Memory B cell (primary cell): ENCODE results near the gene PCNX3.

Experiments used
- ATAC-seq: fragments of 150-1000 bp; cut with Tn5 transposase; 2 replicates; pipeline ENCODE4 v1.10.0; 2021; ENCODE audit warnings: low read depth, mild to moderate bottlenecking, moderate library complexity
- DNase-seq, 2 donors: peaks; one replicate each; pipeline ENCODE4 v3.0.0; 2022; ENCODE audit warnings: low spot score in 2 of 2
- H3K27ac Mint-ChIP-seq: one replicate; pipeline ENCODE4 v1.8.0; 2022; ENCODE audit warnings: mild to moderate bottlenecking, moderate library complexity, mixed read lengths
- H3K27me3 Mint-ChIP-seq: one replicate; pipeline ENCODE4 v1.8.0; 2022; ENCODE audit warnings: mixed read lengths
- H3K36me3 Mint-ChIP-seq: one replicate; pipeline ENCODE4 v1.8.0; 2022; ENCODE audit warnings: mild to moderate bottlenecking, mixed read lengths
- H3K4me1 Mint-ChIP-seq: one replicate; pipeline ENCODE4 v1.8.0; 2022; ENCODE audit warnings: mixed read lengths
- H3K4me3 Mint-ChIP-seq: one replicate; pipeline ENCODE4 v1.8.0; 2022; ENCODE audit warnings: mild to moderate bottlenecking, moderate library complexity, mixed read lengths
- H3K9me3 Mint-ChIP-seq: one replicate; pipeline ENCODE4 v1.8.0; 2022; ENCODE audit warnings: mixed read lengths

PCNX3 gene

DNA sequence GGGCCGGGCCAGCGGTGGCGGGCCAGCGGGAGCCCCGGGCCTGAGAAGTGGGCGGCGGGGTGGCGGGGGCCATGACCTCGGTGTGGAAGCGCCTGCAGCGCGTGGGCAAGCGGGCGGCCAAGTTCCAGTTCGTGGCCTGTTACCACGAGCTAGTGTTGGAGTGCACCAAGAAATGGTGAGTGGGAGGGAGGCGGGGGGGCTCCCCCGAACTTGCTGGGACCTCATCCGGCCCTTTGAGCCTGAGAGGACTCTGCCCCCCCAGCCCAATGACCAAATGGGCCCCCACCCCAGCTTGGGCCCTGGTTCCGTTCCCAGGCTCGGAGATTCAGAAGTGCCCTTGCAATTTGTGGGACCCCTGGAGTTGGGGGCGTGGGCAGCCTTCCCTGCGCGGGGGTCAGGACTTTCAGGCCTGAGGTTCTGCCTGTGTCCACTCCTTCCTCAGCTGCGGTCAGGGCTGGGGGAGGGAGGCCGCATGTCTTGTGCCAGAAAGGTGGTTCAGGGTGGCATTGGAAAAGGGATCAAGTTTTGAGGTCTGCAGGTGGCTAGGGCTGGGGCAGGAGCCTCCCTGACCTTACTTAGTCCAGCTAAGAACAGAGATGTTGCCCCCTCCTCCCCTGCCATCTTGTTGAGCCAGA is 39.2 kb upstream of the PCNX3 start:
- Mint-ChIP-seq H3K36me3 (peaks cover 22% of the 10 kb centered on the region), H3K27me3 (no peaks in the 10 kb centered on the region), H3K4me1 (peaks cover 46% of the 10 kb centered on the region), H3K9me3 (no peaks in the 10 kb centered on the region), H3K4me3 (peak overlapping the region; percentile 87), H3K27ac (peak overlapping the region; percentile 92)
- ATAC-seq, result no peak
- DNase-seq, result no peak

DNA sequence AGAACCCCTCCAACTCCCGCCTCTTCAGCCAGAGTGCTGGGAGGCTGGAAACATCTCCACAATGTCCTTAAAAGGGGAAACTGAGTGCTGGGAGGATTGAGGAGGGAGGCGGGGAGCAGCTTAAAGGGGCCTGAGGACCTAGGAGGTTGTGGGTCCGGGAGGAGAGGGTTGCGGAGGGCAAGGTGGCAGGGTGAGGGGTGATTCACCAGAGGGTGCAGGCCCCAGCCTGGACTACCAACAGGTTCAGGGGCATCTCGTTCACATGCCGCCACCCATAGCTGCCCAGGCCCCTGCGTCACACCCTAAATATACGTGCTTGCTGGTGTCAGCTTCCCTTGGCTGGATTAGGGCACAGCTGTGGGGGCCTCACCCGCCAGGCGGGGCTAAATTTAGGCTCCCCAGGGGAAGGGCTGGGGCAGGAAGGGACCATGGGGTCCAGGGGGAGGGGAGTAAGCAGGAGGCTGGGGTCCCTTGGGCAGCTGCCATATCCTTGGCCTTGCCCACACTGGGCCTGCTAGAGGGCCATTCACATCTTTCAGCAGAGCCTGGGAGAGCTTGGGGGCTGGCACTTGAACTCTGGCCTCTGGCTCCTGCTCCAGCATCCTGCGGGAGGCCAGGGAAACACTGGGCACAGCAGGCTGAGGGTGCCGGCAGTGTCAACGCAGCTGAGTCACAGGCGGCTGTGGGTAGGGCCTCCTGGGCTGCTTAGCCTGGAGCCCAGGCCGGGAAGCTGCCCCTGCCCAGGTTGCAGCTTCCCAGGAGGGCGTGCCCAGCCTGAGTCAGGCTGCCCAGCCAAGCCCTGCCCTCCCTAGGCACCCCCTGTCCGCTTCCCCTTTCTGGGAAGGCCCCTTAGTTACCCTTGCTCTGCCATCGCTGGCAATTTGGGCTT is 38.5 kb upstream of the PCNX3 start:
- DNase-seq, result peak; percentile 45 to 65
- Mint-ChIP-seq H3K27ac (peak overlapping the region; percentile 92), H3K36me3 (peaks cover 27% of the 10 kb centered on the region), H3K4me3 (peak overlapping the region; percentile 87), H3K9me3 (no peaks in the 10 kb centered on the region), H3K4me1 (peaks cover 38% of the 10 kb centered on the region), H3K27me3 (no peaks in the 10 kb centered on the region)
- peak; percentile 37 for ATAC-seq

DNA sequence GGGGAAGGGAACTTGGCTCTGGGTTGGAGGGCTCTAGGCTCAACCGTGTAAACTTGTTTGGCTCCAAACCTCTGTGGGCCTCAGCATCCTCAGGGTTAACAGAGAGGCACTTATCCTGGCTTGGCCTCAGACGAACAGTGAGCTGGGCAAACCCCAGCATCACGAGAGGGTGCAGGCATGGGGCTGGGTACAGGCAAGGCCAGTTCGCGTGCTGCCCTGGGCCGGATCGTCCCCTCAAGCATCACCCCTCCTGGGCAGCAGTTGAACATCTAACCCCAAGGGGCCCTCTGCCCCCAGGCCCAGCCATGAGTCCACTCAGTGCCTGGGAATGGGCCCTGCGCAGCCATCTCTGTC is 37.8 kb upstream of the PCNX3 start:
- Mint-ChIP-seq H3K27me3 (no peaks in the 10 kb centered on the region), H3K4me3 (peak overlapping the region; percentile 87), H3K27ac (peak overlapping the region; percentile 92), H3K4me1 (peaks cover 36% of the 10 kb centered on the region), H3K9me3 (no peaks in the 10 kb centered on the region), H3K36me3 (peaks cover 32% of the 10 kb centered on the region)
- DNase-seq, result no peak
- ATAC-seq, result no peak

DNA sequence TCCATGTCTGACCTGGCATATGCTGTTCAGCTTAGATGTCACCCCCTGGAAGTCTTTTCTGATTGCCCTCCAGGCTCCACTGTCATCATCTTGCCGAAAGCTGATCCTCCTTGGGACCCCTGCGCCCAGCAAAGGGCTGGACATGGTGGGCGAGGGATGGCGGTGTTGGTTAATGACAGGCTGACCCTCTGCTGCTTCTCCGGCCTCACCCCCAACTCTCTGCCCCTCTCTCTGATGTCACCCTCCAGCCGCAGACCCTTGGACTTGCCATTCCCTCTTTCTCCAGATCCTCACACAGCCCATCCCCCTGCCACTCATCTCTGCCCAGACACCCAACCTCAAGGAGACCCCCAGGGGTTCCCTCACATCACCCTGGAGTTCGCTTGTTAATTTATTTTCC is 37.4 kb upstream of the PCNX3 start:
- Mint-ChIP-seq H3K4me3 (peak overlapping the region; percentile 87), H3K36me3 (peaks cover 34% of the 10 kb centered on the region), H3K27me3 (no peaks in the 10 kb centered on the region), H3K4me1 (peaks cover 34% of the 10 kb centered on the region), H3K9me3 (no peaks in the 10 kb centered on the region), H3K27ac (peak overlapping the region; percentile 92)
- no peak for DNase-seq
- no peak for ATAC-seq

DNA sequence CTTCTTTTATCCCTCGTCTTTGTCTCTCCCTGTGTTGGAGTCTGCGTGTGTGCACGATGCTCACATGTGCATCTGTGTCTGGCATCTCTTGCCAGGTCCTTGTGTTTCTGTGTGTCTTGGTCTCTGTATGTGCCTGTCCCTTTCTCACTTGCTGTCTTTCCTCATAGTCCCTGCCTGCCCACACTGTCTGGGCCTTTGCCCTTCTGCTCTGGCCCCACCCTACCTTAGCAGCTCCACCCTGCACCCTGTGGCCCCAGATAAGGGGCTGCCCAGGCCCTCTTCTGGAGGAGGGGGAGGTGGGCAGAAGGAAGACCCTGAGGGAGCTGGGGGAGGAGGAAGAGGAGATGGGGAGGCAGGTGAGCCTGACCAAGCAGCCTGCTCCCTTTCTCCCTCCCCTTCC is 36.9 kb upstream of the PCNX3 start:
- H3K27ac Mint-ChIP-seq, result peak overlapping the region; percentile 92
- no peaks in the 10 kb centered on the region for H3K27me3 Mint-ChIP-seq
- H3K4me3 Mint-ChIP-seq, result peak overlapping the region; percentile 87
- DNase-seq, result no peak
- no peak for ATAC-seq
- peaks cover 31% of the 10 kb centered on the region for H3K4me1 Mint-ChIP-seq
- H3K9me3 Mint-ChIP-seq, result no peaks in the 10 kb centered on the region
- H3K36me3 Mint-ChIP-seq, result peaks cover 34% of the 10 kb centered on the region

DNA sequence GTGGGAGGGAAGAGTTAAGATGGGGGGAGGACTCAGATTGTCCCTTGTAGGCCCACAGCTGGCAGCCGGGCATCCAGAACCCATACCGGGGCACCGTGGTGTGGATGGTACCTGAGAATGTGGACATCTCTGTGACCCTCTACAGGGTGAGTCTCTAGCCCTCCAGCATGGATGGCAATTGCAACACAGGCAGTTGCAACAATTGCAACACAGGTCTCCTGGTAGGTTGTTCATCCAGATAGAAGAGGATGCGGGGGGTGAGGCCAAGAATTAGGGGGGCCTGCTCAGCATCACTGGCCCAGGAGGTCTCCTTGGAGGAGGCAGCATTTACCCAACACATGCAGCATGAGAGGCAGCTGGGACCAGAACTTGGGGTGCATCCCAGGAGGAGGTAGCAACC is 36.3 kb upstream of the PCNX3 start:
- H3K27me3 Mint-ChIP-seq, result no peaks in the 10 kb centered on the region
- peak overlapping the region; percentile 92 for H3K27ac Mint-ChIP-seq
- H3K9me3 Mint-ChIP-seq, result no peaks in the 10 kb centered on the region
- H3K4me3 Mint-ChIP-seq, result no peak overlapping the region
- DNase-seq (no peak), ATAC-seq (no peak)
- peaks cover 30% of the 10 kb centered on the region for H3K4me1 Mint-ChIP-seq
- peaks cover 37% of the 10 kb centered on the region for H3K36me3 Mint-ChIP-seq

DNA sequence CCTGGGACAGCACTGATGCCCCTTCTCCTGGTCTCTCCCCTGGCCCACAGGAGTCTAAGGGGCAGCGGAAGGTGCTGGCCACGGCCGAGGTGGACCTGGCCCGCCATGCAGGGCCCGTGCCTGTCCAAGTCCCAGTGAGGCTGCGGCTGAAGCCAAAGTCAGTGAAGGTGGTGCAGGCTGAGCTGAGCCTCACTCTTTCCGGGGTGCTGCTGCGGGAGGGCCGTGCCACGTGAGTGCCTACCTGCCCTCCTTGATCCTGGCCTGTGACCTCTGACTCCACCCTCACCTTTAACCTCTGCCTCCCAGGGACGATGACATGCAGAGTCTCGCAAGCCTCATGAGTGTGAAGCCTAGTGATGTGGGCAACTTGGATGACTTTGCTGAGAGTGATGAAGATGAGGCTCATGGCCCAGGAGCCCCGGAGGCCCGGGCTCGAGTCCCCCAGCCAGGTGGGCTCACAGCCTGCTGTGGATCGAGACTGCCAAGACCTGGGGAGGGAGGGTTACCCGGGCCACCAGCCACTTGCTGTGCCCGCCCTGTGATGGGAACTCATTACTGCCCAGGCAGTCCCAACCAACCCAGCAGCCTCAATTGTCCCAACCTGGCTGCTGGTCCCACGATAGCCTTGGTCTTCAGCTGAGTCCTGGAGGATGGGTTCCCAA is 35.4 kb upstream of the PCNX3 start:
- Mint-ChIP-seq H3K4me1 (peaks cover 26% of the 10 kb centered on the region), H3K27ac (peak overlapping the region; percentile 51), H3K36me3 (peaks cover 40% of the 10 kb centered on the region)

DNA sequence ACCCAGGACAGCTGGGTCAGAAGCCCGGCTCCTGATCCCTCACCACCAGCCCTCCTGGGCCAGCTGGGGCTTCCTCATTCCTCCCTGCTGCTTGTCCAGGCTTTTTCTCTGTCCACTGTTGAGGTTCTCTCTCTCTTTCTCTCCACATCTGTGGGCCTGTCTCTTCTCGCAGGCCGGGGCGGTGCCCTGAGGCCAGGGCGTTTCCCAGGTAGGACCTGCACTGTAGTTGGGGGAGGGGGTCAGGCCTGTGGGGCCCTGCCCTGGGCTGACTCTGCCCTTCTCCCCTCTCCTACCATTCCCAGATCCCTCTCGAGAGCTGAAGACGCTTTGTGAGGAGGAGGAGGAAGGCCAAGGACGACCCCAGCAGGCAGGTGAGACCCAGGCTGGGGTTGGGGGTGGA is 34.8 kb upstream of the PCNX3 start:
- Mint-ChIP-seq H3K36me3 (peaks cover 40% of the 10 kb centered on the region), H3K4me3 (no peak overlapping the region), H3K9me3 (no peaks in the 10 kb centered on the region), H3K4me1 (peaks cover 22% of the 10 kb centered on the region), H3K27me3 (no peaks in the 10 kb centered on the region), H3K27ac (no peak overlapping the region)
- ATAC-seq, result no peak
- DNase-seq, result no peak

More for the DNA sequence above, 35.4 kb upstream of the PCNX3 start:
- Mint-ChIP-seq H3K4me3 (no peak overlapping the region), H3K9me3 (no peaks in the 10 kb centered on the region), H3K27me3 (no peaks in the 10 kb centered on the region)
- no peak for DNase-seq
- ATAC-seq, result no peak

DNA sequence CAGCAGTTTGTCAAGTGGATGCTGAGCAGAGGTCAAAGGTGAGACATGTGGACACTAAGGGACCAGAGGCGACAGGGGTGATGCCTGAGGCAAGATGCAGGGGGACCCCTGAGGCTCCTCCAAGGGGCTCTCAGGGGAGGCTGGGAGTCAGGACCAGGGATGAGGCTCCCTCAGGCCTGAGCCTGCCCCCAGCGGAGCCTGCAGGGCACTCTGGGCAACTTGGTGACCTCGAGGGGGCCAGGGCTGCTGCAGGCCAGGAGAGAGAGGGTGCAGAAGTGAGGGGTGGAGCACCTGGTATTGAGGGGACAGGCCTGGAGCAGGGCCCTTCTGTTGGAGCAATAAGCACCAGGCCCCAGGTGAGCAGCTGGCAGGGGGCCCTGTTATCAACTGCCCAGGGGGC is 33.6 kb upstream of the PCNX3 start:
- H3K36me3 Mint-ChIP-seq, result peaks cover 40% of the 10 kb centered on the region
- peaks cover 24% of the 10 kb centered on the region for H3K4me1 Mint-ChIP-seq
- no peaks in the 10 kb centered on the region for H3K27me3 Mint-ChIP-seq
- no peak for DNase-seq
- ATAC-seq, result no peak
- H3K9me3 Mint-ChIP-seq, result no peaks in the 10 kb centered on the region
- peak overlapping the region; percentile 24 for H3K27ac Mint-ChIP-seq
- H3K4me3 Mint-ChIP-seq, result no peak overlapping the region

DNA sequence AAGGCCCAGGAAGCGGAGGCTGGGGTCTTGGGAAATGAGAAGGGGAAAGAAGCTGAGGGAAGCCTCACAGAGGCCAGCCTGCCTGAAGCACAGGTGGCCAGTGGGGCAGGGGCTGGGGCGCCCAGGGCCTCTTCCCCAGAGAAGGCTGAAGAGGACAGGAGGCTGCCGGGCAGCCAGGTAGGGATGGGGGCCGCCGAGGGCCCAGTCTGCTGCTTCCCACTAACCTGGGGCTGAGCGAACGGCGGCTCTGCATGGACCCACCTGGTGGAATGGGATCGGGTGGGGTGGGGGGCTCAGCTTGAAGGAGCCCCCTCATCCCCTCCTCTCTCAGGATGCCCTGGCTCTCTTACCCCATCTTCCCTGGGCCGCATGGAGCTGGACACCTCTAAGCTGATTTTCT is 32.0 kb upstream of the PCNX3 start:
- ATAC-seq, result no peak
- H3K4me1 Mint-ChIP-seq, result peaks cover 20% of the 10 kb centered on the region
- H3K4me3 Mint-ChIP-seq, result no peak overlapping the region

DNA sequence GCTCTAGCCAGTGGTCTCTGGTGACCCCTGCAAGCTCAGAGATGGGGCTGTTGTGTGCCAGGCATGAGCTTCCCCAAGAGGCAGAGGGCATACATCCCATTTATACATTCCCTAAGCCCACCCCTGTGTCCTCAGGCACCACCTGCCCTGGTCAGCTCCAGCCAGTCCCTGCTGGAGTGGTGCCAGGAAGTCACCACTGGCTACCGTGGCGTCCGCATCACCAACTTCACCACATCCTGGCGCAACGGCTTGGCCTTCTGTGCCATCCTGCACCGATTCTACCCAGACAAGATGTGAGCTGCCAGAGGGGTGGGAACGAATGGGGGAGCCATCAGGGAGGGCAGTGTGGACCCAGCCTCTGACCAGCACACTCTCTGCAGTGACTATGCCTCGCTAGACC is 31.5 kb upstream of the PCNX3 start:
- peaks cover 36% of the 10 kb centered on the region for H3K36me3 Mint-ChIP-seq
- H3K4me3 Mint-ChIP-seq, result no peak overlapping the region
- ATAC-seq (no peak), DNase-seq (no peak)
- H3K4me1 Mint-ChIP-seq, result peaks cover 22% of the 10 kb centered on the region
- H3K27ac Mint-ChIP-seq, result peak overlapping the region; percentile 39
- no peaks in the 10 kb centered on the region for H3K9me3 Mint-ChIP-seq
- H3K27me3 Mint-ChIP-seq, result no peaks in the 10 kb centered on the region

More for the DNA sequence above, 32.0 kb upstream of the PCNX3 start:
- Mint-ChIP-seq H3K36me3 (peaks cover 36% of the 10 kb centered on the region), H3K27ac (peak overlapping the region; percentile 39), H3K27me3 (no peaks in the 10 kb centered on the region), H3K9me3 (no peaks in the 10 kb centered on the region)
- no peak for DNase-seq

DNA sequence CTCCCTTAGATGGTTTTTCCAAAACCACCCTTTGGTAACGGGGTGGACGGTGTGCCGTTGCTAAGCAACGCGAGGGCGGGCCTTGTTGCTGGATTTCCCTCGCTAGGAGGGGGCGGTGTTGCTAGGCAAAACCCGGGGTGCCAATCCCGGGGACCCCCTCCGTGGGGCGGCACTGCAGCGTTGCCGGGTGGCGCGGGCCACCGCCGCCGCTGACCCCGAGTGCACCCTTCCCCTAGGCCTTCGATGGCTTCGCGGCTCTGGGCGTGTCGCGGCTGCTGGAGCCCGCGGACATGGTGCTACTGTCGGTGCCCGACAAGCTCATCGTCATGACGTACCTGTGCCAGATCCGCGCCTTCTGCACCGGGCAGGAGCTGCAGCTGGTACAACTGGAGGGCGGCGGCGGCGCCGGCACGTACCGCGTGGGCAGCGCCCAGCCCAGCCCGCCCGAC is 30.8 kb upstream of the PCNX3 start:
- H3K27ac Mint-ChIP-seq, result peak overlapping the region; percentile 39
- peaks cover 31% of the 10 kb centered on the region for H3K36me3 Mint-ChIP-seq
- no peak for ATAC-seq
- no peaks in the 10 kb centered on the region for H3K9me3 Mint-ChIP-seq
- no peak for DNase-seq
- no peak overlapping the region for H3K4me3 Mint-ChIP-seq
- H3K4me1 Mint-ChIP-seq, result peaks cover 25% of the 10 kb centered on the region
- H3K27me3 Mint-ChIP-seq, result no peaks in the 10 kb centered on the region

DNA sequence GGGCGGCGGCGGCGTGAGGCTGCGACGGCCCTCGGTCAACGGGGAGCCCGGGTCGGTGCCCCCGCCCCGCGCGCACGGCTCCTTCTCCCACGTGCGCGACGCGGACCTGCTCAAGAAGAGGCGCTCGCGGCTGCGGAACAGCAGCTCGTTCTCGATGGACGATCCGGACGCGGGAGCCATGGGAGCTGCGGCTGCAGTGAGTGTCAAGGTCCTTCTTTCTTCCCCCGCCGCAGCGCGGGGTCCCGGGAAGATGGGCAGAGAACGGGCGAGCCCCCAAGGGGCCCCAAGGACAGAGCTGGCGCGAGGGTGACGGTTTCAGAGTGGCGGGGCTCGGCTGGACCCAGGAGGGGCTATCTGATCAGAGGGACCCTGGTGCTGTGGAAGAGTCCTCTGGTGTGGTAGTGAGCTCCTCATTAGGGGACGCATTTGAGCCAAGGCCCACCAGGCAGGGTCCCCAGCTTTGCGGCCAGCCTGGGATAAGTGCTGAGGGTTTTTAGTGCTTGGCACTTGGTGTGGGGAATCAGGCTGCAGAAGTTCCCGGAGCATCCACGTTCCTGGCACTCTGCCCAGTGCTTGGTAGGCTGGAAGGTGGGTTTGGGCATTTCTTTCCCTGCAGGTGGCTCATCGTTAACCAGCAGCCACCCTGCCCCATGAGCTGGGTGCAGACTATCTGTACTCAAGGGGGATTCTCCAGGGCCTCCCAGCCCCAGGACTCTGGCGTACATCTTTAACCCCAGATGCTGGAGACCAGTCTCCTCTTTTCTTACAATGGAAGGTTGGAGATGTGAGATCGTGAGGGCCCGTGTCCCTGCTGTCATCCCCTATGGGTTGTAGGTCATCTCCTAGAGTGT is 30.0 kb upstream of the PCNX3 start:
- H3K27ac Mint-ChIP-seq, result peak overlapping the region; percentile 96
- DNase-seq, result no peak

More for the DNA sequence above, 30.0 kb upstream of the PCNX3 start:
- Mint-ChIP-seq H3K27me3 (no peaks in the 10 kb centered on the region), H3K4me3 (no peak overlapping the region), H3K36me3 (peaks cover 28% of the 10 kb centered on the region), H3K9me3 (no peaks in the 10 kb centered on the region), H3K4me1 (peaks cover 26% of the 10 kb centered on the region)
- no peak for ATAC-seq
